Measurements from ENCODE around the gene HOXD3.
A peak's percentile ranks its signal among the peaks of the same experiment; 100 is the strongest.

HOXD3 gene

GRCh38 chr2:176121190-176122051 lies 35.7 kb upstream of the HOXD3 start:
- DNase-seq = no peak

GRCh38 chr2:176122052-176122682 lies 34.9 kb upstream of the HOXD3 start:
- no peak for DNase-seq

- DNase-seq = peak in 1 of 51 donors; percentile 2
These were observed 34.3 kb upstream of the HOXD3 start, which contains the start of gene HOXD9 for GRCh38 chr2:176122683-176123410. Gene HOXD9 (plus strand): TSS chr2:176122719. CDS start chr2:176122769, 50 bp downstream.

DNA sequence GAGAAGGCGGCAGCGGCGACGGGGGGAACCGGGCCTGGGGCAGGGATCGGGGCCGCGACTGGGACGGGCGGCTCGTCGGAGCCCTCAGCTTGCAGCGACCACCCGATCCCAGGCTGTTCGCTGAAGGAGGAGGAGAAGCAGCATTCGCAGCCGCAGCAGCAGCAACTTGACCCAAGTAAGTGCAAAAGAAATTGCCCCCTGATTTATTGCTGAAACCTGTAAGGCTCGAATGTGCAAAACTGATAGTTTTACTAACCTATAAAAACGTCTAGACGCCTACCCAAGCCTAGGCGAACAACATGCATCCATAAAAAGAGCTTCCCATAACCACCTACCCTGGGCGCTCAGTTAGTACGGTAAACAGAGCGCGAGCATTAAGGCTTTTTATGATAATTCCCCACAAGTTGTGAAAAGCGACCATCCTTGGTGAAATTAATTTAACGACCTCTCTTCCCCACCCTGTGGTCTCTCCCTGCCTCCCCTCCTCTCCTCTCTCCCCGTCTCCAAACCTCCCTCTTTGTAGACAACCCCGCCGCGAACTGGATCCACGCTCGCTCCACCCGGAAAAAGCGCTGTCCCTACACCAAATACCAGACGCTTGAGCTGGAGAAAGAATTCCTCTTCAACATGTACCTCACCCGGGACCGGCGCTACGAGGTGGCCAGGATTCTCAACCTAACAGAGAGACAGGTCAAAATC lies 33.5 kb upstream of the HOXD3 start:
- DNase-seq = no peak

DNA sequence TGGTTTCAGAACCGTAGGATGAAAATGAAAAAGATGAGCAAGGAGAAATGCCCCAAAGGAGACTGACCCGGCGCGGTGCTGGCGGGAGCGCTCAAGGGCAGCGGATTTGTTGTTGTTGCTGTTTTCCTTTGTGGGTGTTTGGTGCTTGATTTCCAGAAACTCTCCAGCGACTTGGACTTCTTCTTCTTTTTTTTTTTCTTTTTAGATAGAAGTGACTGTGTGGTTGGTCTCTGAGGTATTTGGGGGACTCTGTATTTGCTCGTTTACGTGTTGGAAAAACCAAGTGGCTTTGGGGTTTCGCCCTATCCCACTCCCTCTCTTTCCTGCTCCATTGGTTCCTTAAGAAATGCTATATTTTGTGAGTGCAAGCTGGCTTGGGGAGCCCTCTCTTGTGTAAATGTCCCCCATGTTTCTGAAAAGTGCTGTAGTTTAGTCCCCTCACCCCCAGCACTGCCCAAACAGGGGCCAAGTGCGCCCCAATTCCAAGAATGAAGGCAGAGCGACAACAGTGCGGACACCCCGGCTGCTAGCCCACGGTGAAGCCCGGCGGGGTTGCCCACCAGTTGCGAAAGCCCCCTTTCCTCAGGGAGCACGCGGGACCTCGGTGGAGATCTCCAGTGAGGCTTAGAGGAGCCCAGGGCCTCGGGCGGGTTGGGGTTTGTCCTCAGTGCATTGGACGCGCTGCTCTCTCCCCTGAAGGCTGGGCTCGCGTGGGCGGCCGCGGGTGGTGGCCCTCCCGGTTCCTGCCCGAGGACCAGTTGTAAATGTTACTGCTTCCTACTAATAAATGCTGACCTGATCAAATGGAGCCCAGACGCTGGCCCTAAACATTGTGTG lies 32.8 kb upstream of the HOXD3 start:
- no peak for DNase-seq

GRCh38 chr2:176124947-176125771 lies 31.9 kb upstream of the HOXD3 start:
- DNase-seq = no peak

DNA sequence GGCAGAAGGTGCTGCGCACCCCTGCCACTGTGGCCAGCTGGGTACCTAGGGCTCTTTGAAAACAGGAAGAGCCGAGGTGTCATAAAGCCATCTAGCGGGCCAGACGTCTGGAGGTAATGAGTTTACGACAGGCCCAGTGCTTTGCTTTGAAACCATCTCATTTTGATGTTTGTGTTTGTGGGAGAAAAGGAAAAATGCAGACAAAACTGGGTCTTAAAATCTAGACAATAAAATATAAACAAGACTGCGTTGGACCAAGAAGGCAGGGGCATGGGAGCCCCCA lies 31.4 kb upstream of the HOXD3 start:
- no peak for DNase-seq

DNA sequence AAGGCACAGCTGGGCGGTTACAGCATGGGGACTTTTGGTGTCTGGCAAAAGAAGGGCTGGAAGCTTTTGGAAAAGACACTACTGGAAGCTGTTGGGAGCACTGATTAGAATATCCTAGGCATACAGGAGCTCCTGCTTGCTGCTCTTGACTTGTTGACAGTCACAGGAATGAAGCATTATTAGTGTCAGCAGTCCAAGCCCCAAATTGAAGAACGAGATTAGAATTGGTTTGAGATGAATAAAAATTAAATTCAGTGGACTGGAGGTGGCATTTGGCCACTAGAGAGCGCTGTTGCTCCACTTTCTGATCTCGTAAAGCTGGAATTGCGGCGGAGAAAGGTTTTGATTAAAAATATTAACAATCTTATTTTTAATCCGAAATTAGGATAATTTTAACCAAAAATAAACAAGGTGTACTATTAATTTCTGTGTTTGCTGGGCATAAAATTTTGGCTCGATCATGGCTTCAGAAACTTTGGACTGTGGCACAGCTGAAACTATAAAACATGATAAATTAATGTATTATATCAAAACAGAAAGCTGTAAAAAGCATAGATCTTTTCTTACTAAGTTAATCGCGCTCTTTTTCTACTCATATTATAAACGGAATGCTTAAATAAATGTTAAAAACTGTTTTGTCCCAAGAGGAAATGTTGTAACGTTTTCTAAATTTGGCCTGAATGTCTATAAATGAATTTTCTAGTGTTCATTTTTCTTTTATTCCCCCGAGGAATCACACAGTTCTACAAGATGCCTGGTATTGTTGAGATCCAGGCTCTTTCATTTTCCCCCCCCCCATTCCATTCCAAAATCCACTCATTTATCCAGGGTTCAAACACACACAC lies 30.0 kb upstream of the HOXD3 start:
- peak in 39 of 51 donors; percentile 1 to 71 (median 20) for DNase-seq

- no peak for DNase-seq
These were observed 29.4 kb upstream of the HOXD3 start for GRCh38 chr2:176127774-176128072.

DNA sequence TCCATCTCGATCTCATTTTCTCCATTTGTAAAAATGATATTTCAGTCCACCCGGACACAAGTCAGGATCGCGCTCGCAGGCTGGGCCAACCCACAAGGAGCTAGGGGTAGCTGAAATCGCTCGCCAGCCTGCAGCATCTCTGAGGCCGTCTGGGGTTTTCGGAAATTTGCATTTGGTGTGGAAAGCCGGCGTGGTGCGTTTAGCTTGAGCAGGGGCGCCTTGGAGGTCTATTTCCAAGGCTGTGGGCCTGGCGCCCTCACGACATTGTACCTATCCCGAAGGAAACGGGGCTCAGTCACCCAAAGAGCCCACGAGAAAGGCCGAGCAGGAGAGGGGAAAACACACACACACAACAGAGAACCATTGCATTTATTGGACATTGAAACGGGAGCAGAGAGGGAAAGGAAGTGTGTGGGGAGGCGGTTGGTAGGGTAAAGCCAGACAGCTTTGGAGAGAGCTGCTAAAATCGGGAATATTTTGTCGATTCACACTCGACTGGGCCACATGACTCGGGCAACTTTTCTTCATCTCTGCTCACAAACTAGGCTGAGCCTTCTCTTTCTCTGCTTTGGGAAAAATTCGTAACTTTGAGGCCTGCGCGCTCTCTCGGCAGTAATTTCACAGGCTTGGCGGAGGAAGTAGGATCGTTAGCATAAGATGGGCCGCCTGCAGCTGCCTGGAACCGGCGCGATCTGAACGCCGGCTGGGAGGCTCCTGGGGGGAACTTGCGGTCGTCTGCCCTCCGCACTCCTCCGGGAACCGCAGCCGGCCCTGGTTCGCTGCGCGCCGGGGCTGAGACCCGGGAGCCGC lies 28.7 kb upstream of the HOXD3 start:
- no peak for DNase-seq

GRCh38 chr2:176128982-176129796 lies 27.9 kb upstream of the HOXD3 start, which contains the start of gene HOXD8:
Gene HOXD8 (plus strand): TSS chr2:176129705. CDS start chr2:176130367, 662 bp downstream.
- DNase-seq = no peak

DNA sequence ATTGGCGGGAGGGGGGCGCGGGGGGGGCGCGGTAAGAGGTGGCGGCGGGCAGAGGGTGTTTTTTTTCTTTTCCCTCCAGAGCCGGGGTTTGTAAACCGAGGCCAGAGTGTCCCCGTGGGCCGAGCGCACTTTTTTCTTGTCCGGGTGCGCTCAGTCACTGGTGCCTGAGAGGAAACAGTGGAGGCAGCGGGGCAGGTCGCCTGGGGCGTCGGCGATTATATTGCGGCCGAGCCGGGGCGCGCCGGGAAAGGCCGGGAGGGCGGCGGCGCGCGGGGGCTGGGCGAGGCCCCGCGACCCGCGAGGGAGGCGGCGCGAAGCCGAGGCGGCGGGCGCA lies 27.3 kb upstream of the HOXD3 start:
- no peak for DNase-seq

DNA sequence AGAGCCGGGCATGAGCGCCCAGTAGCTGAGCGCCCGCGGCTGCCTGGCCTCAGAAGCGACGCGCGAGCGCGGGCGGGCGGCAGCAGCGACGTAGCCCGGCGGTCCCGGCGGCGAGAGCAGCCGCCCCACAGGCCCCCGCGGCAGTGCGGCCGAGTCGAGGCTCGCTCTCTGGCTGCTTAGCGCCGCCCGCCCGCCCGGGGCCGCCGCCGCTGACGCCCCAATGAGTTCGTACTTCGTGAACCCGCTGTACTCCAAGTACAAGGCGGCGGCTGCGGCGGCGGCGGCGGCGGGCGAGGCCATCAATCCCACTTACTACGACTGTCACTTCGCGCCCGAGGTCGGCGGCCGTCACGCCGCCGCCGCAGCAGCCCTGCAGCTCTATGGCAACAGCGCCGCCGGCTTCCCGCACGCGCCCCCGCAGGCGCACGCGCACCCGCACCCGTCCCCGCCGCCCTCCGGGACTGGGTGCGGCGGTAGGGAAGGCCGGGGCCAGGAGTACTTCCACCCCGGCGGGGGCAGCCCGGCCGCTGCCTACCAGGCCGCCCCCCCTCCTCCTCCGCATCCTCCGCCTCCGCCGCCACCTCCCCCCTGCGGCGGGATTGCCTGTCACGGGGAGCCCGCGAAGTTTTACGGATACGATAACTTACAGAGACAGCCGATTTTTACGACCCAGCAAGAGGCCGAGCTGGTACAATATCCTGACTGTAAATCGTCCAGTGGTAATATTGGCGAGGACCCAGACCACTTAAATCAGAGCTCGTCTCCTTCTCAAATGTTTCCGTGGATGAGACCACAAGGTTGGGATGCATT lies 26.8 kb upstream of the HOXD3 start:
- DNase-seq = no peak

- no peak for DNase-seq
These were observed 25.9 kb upstream of the HOXD3 start for GRCh38 chr2:176130957-176131847.

- DNase-seq = no peak
These were observed 25.3 kb upstream of the HOXD3 start for GRCh38 chr2:176131848-176132158.

Data from hypothalamus (tissue), 51 donors.